ENCODE results near the gene PKD1. TPM values are rescaled to one million over a fixed set of nuclear protein-coding genes. Genes with fewer than 3 reads are reported as not detected.

PKD1 gene
- total RNA-seq, 3 donors from 2014 or later, result 63.9 to 233 (median 80.8) TPM

- H3K4me1 ChIP-seq (ENCODE audit: low read depth), result peaks cover 69% of the 10 kb centered on the region
- no peaks in the 10 kb centered on the region for H3K36me3 ChIP-seq (ENCODE audit: low read depth)
- peak; percentile 48 for ATAC-seq
- DNase-seq, result peak; percentile 61 to 88 (median 79)
- H3K4me3 ChIP-seq, result no peak overlapping the region
- no peak for TF ChIP-seq CTCF (IDR thresholded peaks at IDR 0.05)
- no peaks in the 10 kb centered on the region for H3K9me3 ChIP-seq
- intact Hi-C loops (cut with DNase I, micrococcal nuclease), result no loop called here
These were observed 91.8 kb downstream of the PKD1 start for GRCh38 chr16:2043667-2044451.

- Histone ChIP-seq H3K4me1 (ENCODE audit: low read depth) (peaks cover 65% of the 10 kb centered on the region), H3K4me3 (no peak overlapping the region), H3K36me3 (ENCODE audit: low read depth) (no peaks in the 10 kb centered on the region), H3K9me3 (no peaks in the 10 kb centered on the region)
- intact Hi-C loops (cut with DNase I, micrococcal nuclease), result no loop called here
- TF ChIP-seq CTCF (IDR thresholded peaks at IDR 0.05), result no peak
- DNase-seq, result peak; percentile 67 to 86 (median 75)
- ATAC-seq, result peak; percentile 57
These were observed 92.6 kb downstream of the PKD1 start for GRCh38 chr16:2042986-2043666.

- H3K4me3 ChIP-seq, result no peak overlapping the region
- H3K9me3 ChIP-seq, result no peaks in the 10 kb centered on the region
- H3K4me1 ChIP-seq (ENCODE audit: low read depth), result peaks cover 65% of the 10 kb centered on the region
- no peaks in the 10 kb centered on the region for H3K36me3 ChIP-seq (ENCODE audit: low read depth)
- peak; percentile 36 for ATAC-seq
- DNase-seq, result peak in 1 of 3 donors; percentile 70
- no peak for TF ChIP-seq CTCF (IDR thresholded peaks at IDR 0.05)
- intact Hi-C loops (cut with DNase I, micrococcal nuclease), result no loop called here
These were observed 93.3 kb downstream of the PKD1 start for GRCh38 chr16:2042171-2042985.

GRCh38 chr16:2040787-2041522 lies 94.7 kb downstream of the PKD1 start:
- H3K36me3 ChIP-seq (ENCODE audit: low read depth), result no peaks in the 10 kb centered on the region
- intact Hi-C loops (cut with DNase I, micrococcal nuclease), result no loop called here
- DNase-seq (peak in 2 of 3 donors; percentile 79 to 81), ATAC-seq (peak; percentile 47)
- peaks cover 64% of the 10 kb centered on the region for H3K4me1 ChIP-seq (ENCODE audit: low read depth)
- H3K4me3 ChIP-seq, result no peak overlapping the region
- no peak for TF ChIP-seq CTCF (IDR thresholded peaks at IDR 0.05)
- H3K9me3 ChIP-seq, result no peaks in the 10 kb centered on the region

Measured in mucosa of descending colon (tissue), 3 donors.